GM06990 (cell line): ENCODE measurements around the gene ENPP6.

ENCODE experiments used
- DNase-seq: peaks from one replicate; pipeline ENCODE4 v3.0.0-alpha.2; 2011; ENCODE audit not compliant: insufficient read length; ENCODE audit errors: extremely low read depth
- H3K27me3 ChIP-seq: replicated peaks from 2 replicates; pipeline ENCODE4 v1.6.0; 2011; ENCODE audit warnings: low read length; ENCODE audit not compliant: control insufficient read depth, insufficient read depth
- H3K36me3 ChIP-seq: 2 replicates; pipeline ENCODE4 v1.5.1; 2011; ENCODE audit warnings: low read length; ENCODE audit not compliant: control insufficient read depth, insufficient read depth
- H3K4me3 ChIP-seq: replicated peaks from 2 replicates; pipeline ENCODE4 v1.5.1; 2011; ENCODE audit warnings: low read depth, mild to moderate bottlenecking, control low read depth, low read length
- CTCF ChIP-seq: IDR thresholded peaks from 2 replicates; pipeline ENCODE4 v1.5.1; 2011; ENCODE audit warnings: low read length, control low read depth, mild to moderate bottlenecking, inconsistent platforms; ENCODE audit not compliant: insufficient read depth, poor library complexity, severe bottlenecking

The ENPP6 gene

GRCh38 chr4:184255361-184255760 is 37.7 kb upstream of the ENPP6 start:
- DNase-seq = no peak
- no peaks in the 10 kb centered on the region for H3K27me3 ChIP-seq
- no peak overlapping the region for H3K4me3 ChIP-seq
- H3K36me3 ChIP-seq = no peaks in the 10 kb centered on the region
- no peak for TF ChIP-seq CTCF

GRCh38 chr4:184253072-184253420 is 35.4 kb upstream of the ENPP6 start:
- H3K36me3 ChIP-seq = no peaks in the 10 kb centered on the region
- H3K4me3 ChIP-seq = no peak overlapping the region
- no peak for DNase-seq
- TF ChIP-seq CTCF = no peak
- H3K27me3 ChIP-seq = no peaks in the 10 kb centered on the region

GRCh38 chr4:184252136-184253071 is 34.7 kb upstream of the ENPP6 start:
- Histone ChIP-seq H3K4me3 (no peak overlapping the region), H3K27me3 (no peaks in the 10 kb centered on the region), H3K36me3 (no peaks in the 10 kb centered on the region)
- DNase-seq = no peak
- no peak for TF ChIP-seq CTCF

- H3K4me3 ChIP-seq = no peak overlapping the region
- H3K27me3 ChIP-seq = no peaks in the 10 kb centered on the region
- DNase-seq = no peak
- H3K36me3 ChIP-seq = no peaks in the 10 kb centered on the region
- no peak for TF ChIP-seq CTCF
Observed at GRCh38 chr4:184251670-184251980, 34.0 kb upstream of the ENPP6 start.

GRCh38 chr4:184250795-184251669 is 33.4 kb upstream of the ENPP6 start:
- no peak for DNase-seq
- Histone ChIP-seq H3K27me3 (no peaks in the 10 kb centered on the region), H3K36me3 (no peaks in the 10 kb centered on the region), H3K4me3 (no peak overlapping the region)
- TF ChIP-seq CTCF = peak; percentile 62
